KMS-11 (cell line): ENCODE measurements around the gene FBXO5.

ENCODE experiments used
- H2AFZ ChIP-seq: fragments of 200-600 bp; sonication (generic); 2 replicates; pipeline ENCODE4 v1.6.1; 2016; ENCODE audit warnings: antibody characterized with exemption, mixed run types, low read depth
- H3K27ac ChIP-seq: fragments of 200-600 bp; sonication (generic); 2 replicates; pipeline ENCODE4 v1.6.1; 2016; ENCODE audit warnings: mild to moderate bottlenecking, mixed run types
- H3K27me3 ChIP-seq: fragments of 200-600 bp; sonication (generic); 2 replicates; pipeline ENCODE4 v1.6.1; 2017; ENCODE audit warnings: mild to moderate bottlenecking, low read depth, mixed run types, moderate library complexity; ENCODE audit not compliant: insufficient read depth
- H3K36me3 ChIP-seq: fragments of 200-600 bp; sonication (generic); 2 replicates; pipeline ENCODE4 v1.6.1; 2017; ENCODE audit warnings: mild to moderate bottlenecking, mixed run types; ENCODE audit not compliant: insufficient read depth
- H3K4me1 ChIP-seq: fragments of 200-600 bp; sonication (generic); 2 replicates; pipeline ENCODE4 v1.6.1; 2016; ENCODE audit warnings: mild to moderate bottlenecking, low read depth, mixed run types; ENCODE audit not compliant: poor library complexity, severe bottlenecking
- H3K4me2 ChIP-seq: fragments of 200-600 bp; sonication (generic); 2 replicates; pipeline ENCODE4 v1.7.0; 2016; ENCODE audit warnings: mild to moderate bottlenecking, mixed run types
- H3K4me3 ChIP-seq: fragments of 200-600 bp; sonication (generic); IDR thresholded peaks from 2 replicates; pipeline ENCODE4 v1.6.1; 2017; ENCODE audit warnings: low read depth, low read length, mixed read lengths; ENCODE audit not compliant: insufficient read depth
- H3K79me2 ChIP-seq: fragments of 200-600 bp; sonication (generic); 2 replicates; pipeline ENCODE4 v1.6.1; 2016; ENCODE audit warnings: low read depth, mixed run types; ENCODE audit not compliant: insufficient read depth
- H3K9ac ChIP-seq: fragments of 200-600 bp; sonication (generic); 2 replicates; pipeline ENCODE4 v1.6.1; 2016; ENCODE audit warnings: mild to moderate bottlenecking, mixed run types
- H4K20me1 ChIP-seq: fragments of 200-600 bp; sonication (generic); 2 replicates; pipeline ENCODE4 v1.6.1; 2016; ENCODE audit warnings: mild to moderate bottlenecking, mixed run types; ENCODE audit not compliant: insufficient read depth
- TF ChIP-seq, protein P1 (sequence below): fragments of 200-600 bp; sonication (generic); conservative IDR thresholded peaks from 2 replicates; pipeline ENCODE4 v1.6.1; 2017; ENCODE audit warnings: low read depth, mild to moderate bottlenecking, antibody characterized with exemption, low read length, moderate library complexity, mixed read lengths

The FBXO5 gene

DNA sequence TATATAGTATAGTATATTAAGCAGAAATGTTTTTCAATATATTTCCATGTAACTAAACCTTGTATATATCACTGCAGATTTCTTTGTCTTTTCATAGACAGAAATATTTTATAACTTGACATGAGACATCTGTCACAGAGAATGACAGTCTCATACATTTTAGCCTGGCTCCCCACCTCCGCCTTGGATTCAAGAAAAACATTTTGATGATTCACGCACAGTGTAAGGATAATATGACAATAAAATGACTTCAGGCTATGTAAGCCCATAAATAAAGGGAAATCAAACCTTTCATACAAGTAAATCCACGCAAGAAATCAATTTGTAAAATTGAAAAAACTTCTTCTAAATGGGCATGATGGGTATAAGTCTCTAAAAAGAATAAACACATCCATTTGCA is 36.4 kb downstream of the FBXO5 start:
- Histone ChIP-seq H3K27me3 (no peaks in the 10 kb centered on the region), H3K27ac (no peak overlapping the region), H3K4me1 (no peaks in the 10 kb centered on the region), H4K20me1 (no peaks in the 10 kb centered on the region), H3K4me2 (no peak overlapping the region), H3K9ac (no peak overlapping the region), H3K79me2 (no peaks in the 10 kb centered on the region), H3K36me3 (no peaks in the 10 kb centered on the region), H3K4me3 (no peak overlapping the region), H2AFZ (no peak overlapping the region)
- TF ChIP-seq, protein P1, sequence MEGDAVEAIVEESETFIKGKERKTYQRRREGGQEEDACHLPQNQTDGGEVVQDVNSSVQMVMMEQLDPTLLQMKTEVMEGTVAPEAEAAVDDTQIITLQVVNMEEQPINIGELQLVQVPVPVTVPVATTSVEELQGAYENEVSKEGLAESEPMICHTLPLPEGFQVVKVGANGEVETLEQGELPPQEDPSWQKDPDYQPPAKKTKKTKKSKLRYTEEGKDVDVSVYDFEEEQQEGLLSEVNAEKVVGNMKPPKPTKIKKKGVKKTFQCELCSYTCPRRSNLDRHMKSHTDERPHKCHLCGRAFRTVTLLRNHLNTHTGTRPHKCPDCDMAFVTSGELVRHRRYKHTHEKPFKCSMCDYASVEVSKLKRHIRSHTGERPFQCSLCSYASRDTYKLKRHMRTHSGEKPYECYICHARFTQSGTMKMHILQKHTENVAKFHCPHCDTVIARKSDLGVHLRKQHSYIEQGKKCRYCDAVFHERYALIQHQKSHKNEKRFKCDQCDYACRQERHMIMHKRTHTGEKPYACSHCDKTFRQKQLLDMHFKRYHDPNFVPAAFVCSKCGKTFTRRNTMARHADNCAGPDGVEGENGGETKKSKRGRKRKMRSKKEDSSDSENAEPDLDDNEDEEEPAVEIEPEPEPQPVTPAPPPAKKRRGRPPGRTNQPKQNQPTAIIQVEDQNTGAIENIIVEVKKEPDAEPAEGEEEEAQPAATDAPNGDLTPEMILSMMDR, result no peak

DNA sequence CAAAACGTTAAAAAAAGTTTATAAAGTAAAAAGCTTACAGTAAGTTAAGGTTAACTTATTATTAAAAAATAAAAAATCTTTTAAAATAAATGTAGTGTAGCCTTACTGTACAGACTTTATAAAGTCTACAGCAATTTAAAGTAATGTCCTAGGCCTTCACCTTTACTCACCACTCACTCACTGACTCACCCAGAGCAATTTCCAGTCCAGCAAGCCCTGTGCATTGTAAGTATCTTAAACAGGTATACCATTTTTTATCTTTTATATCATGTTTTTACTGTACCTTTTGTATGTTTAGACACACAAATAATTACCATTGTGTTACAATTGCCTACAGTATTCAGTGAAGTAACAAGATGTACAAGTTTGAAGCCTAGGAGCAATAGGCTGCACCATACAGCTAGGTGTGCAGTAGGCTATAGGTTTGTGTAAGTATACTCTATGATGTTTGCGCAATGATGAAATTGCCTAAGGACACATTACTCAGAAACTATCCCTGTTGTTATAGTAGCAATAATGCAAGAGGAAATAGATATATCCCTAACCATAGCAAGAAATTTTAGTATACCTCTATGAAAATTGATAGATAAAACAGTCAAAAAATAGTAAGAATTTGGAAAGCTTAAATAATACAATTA is 39.5 kb downstream of the FBXO5 start:
- Histone ChIP-seq H2AFZ (no peak overlapping the region), H4K20me1 (no peaks in the 10 kb centered on the region), H3K9ac (no peak overlapping the region), H3K79me2 (no peaks in the 10 kb centered on the region), H3K27me3 (no peaks in the 10 kb centered on the region), H3K4me3 (no peak overlapping the region), H3K36me3 (no peaks in the 10 kb centered on the region), H3K4me1 (no peaks in the 10 kb centered on the region), H3K27ac (no peak overlapping the region), H3K4me2 (no peak overlapping the region)
- TF ChIP-seq, protein P1, result no peak

DNA sequence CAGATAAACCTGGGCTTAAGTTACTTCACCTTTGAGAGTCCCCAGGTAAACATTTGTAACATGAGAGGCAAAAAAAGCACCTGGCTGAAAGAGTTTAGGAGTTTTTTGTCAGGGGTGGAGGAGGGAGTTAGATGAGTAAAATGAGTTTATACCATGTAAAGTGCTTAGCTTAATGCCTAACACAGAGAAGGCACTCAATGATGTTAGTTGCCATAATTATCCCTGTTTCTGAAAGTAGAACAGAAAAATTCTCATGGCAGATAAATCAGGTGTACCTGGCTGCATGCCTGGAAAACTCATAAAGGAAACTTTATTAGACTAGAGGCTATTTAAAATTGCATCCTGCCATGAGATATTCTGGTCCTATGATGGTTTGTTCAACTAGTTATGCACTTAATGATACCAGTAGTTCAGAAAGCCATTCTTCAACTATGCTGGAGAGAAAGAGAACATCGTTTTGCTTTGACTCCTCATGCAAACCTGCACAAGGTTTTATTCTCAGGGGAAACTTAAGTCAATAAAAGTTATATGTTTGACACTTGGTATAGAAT is 40.4 kb downstream of the FBXO5 start:
- H3K9ac ChIP-seq, result no peak overlapping the region
- no peak overlapping the region for H3K4me3 ChIP-seq
- H2AFZ ChIP-seq, result no peak overlapping the region
- no peaks in the 10 kb centered on the region for H3K27me3 ChIP-seq
- TF ChIP-seq, protein P1, result no peak
- H3K4me2 ChIP-seq, result no peak overlapping the region
- no peak overlapping the region for H3K27ac ChIP-seq
- H3K36me3 ChIP-seq, result no peaks in the 10 kb centered on the region
- H4K20me1 ChIP-seq, result no peaks in the 10 kb centered on the region
- H3K79me2 ChIP-seq, result no peaks in the 10 kb centered on the region
- no peaks in the 10 kb centered on the region for H3K4me1 ChIP-seq

DNA sequence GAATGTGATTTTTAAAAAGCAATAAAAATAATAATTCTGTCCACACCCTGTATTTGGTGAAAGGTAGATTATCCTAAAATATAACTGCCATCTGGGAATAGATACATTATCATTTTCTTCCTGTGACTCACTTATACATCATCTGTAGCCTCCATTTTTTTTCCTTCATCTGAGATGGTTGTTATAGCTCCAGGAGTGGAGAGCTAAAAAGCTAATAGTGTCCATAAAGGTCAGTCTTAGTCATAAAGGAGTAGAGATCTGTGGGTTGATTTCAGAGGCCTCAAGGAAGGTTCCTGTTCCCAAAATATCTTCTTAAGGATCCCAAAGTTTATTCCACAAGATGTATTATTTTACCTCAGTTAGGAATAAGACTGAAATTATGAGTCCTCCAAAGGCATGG is 41.1 kb downstream of the FBXO5 start:
- Histone ChIP-seq H2AFZ (no peak overlapping the region), H3K36me3 (no peaks in the 10 kb centered on the region), H3K27ac (no peak overlapping the region), H3K4me1 (no peaks in the 10 kb centered on the region), H3K9ac (no peak overlapping the region), H3K79me2 (no peaks in the 10 kb centered on the region), H3K4me3 (no peak overlapping the region), H3K4me2 (no peak overlapping the region), H4K20me1 (no peaks in the 10 kb centered on the region), H3K27me3 (no peaks in the 10 kb centered on the region)
- TF ChIP-seq, protein P1, result no peak
